Ectodermal cell (in vitro differentiated cells): ENCODE results near the gene PHLDB3. TPM values are rescaled to one million over a fixed set of nuclear protein-coding genes. Genes with fewer than 3 reads are reported as not detected.
A peak's percentile ranks its signal among the peaks of the same experiment; 100 is the strongest.
"Not testable (repeated sequence)": the region's sequence is repeated elsewhere in the genome, so short reads cannot be mapped to it uniquely, and the experiment has no call there.

Experiments
- H3K27ac ChIP-seq: 2 replicates; pipeline ENCODE4 v1.7.0; 2013; ENCODE audit warnings: mild to moderate bottlenecking, low read depth, low read length; ENCODE audit not compliant: insufficient read depth, poor library complexity, severe bottlenecking
- H3K27me3 ChIP-seq: 2 replicates; pipeline ENCODE4 v1.7.0; 2013; ENCODE audit warnings: mild to moderate bottlenecking, low read length; ENCODE audit not compliant: insufficient read depth, control insufficient read depth, poor library complexity, severe bottlenecking
- H3K36me3 ChIP-seq: one replicate; pipeline ENCODE4 v1.7.0; 2013; ENCODE audit warnings: low read length; ENCODE audit not compliant: control insufficient read depth, insufficient read depth
- H3K4me1 ChIP-seq: one replicate; pipeline ENCODE4 v1.7.0; 2013; ENCODE audit warnings: low read length; ENCODE audit not compliant: control insufficient read depth, insufficient read depth
- H3K4me3 ChIP-seq: 2 replicates; pipeline ENCODE4 v1.7.0; 2013; ENCODE audit warnings: low read depth, low read length, control low read depth; ENCODE audit not compliant: insufficient read depth
- H3K9me3 ChIP-seq: 2 replicates; pipeline ENCODE4 v1.7.0; 2013; ENCODE audit warnings: mild to moderate bottlenecking, low read length, moderate library complexity; ENCODE audit not compliant: control insufficient read depth
- WGBS, 2 experiments: methylation state at CpG; one replicate each; pipeline ENCODE4 v1.1.7; 2013; ENCODE audit warnings: missing lambda C conversion rate in 2 of 2; 5-methylcytosine and 5-hydroxymethylcytosine counted together
- polyA plus RNA-seq, 4 experiments: library from polyadenylated mRNA; stranded (reverse); fragments of 50-300 nt; gene quantifications; one replicate each; pipeline ENCODE4 v1.2.3, GENCODE V29; 2013

The PHLDB3 gene
- 10.0 TPM for polyA plus RNA-seq (2013, experiment 1 of 4)
- 9.2 TPM for polyA plus RNA-seq (2013, experiment 2 of 4)
- 10.6 TPM for polyA plus RNA-seq (2013, experiment 3 of 4)
- polyA plus RNA-seq (2013, experiment 4 of 4) = 7.9 TPM

DNA sequence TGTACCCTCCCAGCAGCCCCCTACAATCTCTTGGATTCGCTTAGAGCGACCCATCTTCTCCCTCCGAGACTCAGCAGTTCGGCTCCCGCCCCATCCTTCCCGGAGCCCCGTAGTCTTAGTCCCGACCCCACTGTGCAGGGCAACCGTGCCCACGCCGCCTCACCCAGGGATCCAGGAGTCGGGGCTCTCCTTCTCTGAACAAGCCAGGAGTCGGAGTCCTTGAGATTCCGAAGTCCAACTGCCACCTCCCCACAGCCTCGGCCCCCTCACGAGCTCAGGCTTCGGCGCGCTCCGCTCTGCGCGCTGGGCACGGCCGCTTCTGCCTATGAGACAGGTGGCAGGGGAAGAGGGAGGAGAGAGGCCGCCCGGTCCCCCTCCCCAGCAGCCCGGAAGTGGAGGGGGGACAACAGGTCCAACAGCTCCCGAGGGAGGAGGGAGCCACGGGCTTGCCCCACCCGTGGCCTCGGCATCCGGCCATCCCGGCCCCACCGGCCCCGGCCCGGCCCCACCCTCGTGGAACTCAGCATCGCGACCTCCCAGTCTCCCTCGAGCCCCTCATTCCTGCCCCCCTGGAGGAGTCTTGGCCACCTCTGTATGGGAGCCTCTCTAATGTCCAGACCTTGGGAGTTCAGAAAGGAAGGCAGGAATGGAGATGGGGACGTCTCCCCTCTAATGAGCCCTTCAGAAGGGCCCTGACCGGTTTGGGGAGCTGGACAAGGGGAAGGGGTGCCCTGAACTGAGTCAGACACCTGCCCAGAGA, at the start of gene PHLDB3:
PHLDB3 (minus strand) TSS at position 321 of the 760 bp plus-strand sequence. CDS start 628 bp downstream, outside the sequence.
- H3K4me3 ChIP-seq = peak within 1 kb of the TSS; percentile 69
- WGBS, 2 experiments = 4 to 5% methylated on average over 41 to 42 of the region's 42 CpGs
- H3K36me3 ChIP-seq = peaks cover 6% of the 10 kb centered on the region
- H3K4me1 ChIP-seq = no peaks in the 10 kb centered on the region
- H3K27ac ChIP-seq = no peak within 1 kb of the TSS
- H3K9me3 ChIP-seq = no peaks in the 10 kb centered on the region
- no peaks in the 10 kb centered on the region for H3K27me3 ChIP-seq

DNA sequence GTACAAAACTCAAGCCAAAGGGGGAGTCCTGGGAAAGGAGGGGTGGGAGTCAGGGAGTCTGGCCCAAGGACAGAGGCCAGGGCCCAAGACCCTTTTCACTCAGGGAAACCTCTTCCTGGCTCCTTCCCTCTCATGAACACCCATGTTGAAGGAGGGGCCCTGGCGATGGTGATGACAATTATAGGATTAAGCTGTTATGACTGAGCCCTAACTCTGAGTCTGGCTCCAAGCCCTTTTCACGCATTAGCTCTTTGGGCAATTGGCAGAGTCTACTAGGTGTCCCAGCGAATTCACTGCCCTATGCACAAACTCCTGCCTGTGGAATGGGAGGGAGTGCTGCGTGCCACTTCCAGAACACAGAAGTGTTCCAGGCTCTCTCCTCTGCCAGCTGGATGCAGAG, 49.1 kb upstream of the PHLDB3 start:
- Histone ChIP-seq H3K27me3 (no peaks in the 10 kb centered on the region), H3K36me3 (peaks cover 45% of the 10 kb centered on the region), H3K9me3 (no peaks in the 10 kb centered on the region), H3K4me3 (no peak overlapping the region), H3K27ac (no peak overlapping the region), H3K4me1 (no peaks in the 10 kb centered on the region)
- 97% methylated on average over 4 of the region's 4 CpGs for WGBS, 2 experiments

GRCh38 chr19:43552616-43553015, 48.1 kb upstream of the PHLDB3 start:
- Histone ChIP-seq H3K9me3 (no peaks in the 10 kb centered on the region), H3K4me3 (no peak overlapping the region), H3K27me3 (no peaks in the 10 kb centered on the region), H3K36me3 (peaks cover 46% of the 10 kb centered on the region), H3K27ac (no peak overlapping the region), H3K4me1 (no peaks in the 10 kb centered on the region)
- WGBS, 2 experiments = 79 to 87% methylated on average over 3 of the region's 3 CpGs

- no peak overlapping the region for H3K27ac ChIP-seq
- no peak overlapping the region for H3K4me3 ChIP-seq
- H3K27me3 ChIP-seq = no peaks in the 10 kb centered on the region
- H3K4me1 ChIP-seq = no peaks in the 10 kb centered on the region
- peaks cover 48% of the 10 kb centered on the region for H3K36me3 ChIP-seq
- H3K9me3 ChIP-seq = no peaks in the 10 kb centered on the region
- 77 to 78% methylated on average over 3 of the region's 3 CpGs for WGBS, 2 experiments
Measured at GRCh38 chr19:43552198-43552450, 47.6 kb upstream of the PHLDB3 start.

DNA sequence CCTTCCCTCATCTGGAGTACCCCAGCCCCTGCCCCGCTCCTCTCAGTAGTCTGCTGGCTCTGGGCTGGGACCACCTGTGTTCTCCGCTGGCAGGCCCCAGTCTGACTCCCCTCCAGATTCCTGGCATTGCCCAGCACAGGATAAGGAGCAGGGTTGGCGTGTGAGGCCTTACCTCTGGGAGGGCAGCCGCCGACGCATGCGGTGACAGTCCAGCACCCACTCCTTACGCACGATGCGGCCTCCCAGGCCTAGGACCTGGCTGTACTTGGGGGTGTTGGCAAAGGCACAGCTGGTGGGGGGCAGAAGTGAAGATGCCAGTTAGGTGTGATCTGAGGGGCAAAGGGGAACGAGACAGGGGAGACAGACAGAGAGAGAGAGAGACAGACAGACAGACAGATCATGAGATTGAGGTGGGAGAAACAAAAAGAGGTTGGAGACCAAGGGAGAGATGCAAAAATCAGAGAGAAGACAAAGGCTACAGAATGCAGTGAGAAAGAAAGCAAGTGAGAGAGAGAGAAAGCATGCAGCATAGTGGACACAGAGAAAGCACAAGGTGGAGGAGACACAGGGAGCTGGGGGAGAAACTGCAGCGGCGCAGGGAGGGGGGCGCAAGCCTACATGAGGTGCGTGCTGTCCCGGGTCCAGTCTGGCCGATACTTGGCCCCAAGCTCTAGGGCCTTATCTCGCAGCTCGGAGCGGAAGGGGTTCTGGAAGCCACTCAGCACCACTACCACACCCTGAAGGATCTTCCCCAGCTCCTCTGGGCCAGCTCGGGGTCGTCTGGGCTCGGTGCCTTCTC, 47.1 kb upstream of the PHLDB3 start:
- no peak overlapping the region for H3K27ac ChIP-seq
- H3K9me3 ChIP-seq = no peaks in the 10 kb centered on the region
- 91 to 92% methylated on average over 23 of the region's 23 CpGs for WGBS, 2 experiments
- H3K4me3 ChIP-seq = no peak overlapping the region
- H3K27me3 ChIP-seq = no peaks in the 10 kb centered on the region
- no peaks in the 10 kb centered on the region for H3K4me1 ChIP-seq
- H3K36me3 ChIP-seq = peaks cover 51% of the 10 kb centered on the region

DNA sequence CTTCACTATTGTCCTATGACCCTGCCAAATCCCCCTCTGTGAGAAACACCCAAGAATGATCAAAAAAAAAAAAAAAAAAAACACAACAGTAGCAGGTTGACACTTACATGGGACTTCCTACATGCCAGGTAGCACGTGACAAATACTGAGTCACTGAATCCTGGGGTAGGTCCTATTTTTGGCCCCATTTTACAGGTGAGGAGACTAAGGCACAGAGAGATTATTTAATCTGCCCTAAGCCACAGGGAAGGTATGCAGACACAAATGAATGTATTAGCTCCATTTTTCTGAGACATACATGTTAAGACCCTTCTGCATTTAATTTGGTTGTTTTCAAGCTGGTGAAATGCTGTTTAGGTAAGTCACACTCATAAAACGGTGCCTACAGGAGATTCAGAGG, 44.2 kb upstream of the PHLDB3 start:
- H3K36me3 ChIP-seq = peaks cover 48% of the 10 kb centered on the region
- H3K27me3 ChIP-seq = no peaks in the 10 kb centered on the region
- no peak overlapping the region for H3K4me3 ChIP-seq
- H3K9me3 ChIP-seq = no peaks in the 10 kb centered on the region
- no peaks in the 10 kb centered on the region for H3K4me1 ChIP-seq
- 98% methylated on average over 2 of the region's 2 CpGs for WGBS, 2 experiments
- no peak overlapping the region for H3K27ac ChIP-seq

DNA sequence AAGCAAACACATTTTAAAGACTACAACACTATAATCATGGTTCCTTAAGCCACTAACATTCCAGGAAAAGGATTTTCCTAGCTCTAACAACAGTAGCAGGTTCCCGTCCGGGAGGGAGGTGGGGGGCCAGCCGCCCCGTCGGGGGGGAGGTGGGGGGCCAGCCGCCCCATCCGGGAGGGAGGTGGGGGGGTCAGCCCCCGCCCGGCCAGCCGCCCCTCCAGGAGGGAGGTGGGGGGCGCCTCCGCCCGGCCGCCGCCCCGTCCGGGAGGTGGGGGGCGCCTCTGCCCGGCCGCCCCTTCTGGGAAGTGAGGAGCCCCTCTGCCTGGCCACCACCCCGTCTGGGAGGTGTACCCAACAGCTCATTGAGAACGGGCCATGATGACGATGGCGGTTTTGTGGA, 43.4 kb upstream of the PHLDB3 start:
- H3K36me3 ChIP-seq = peaks cover 55% of the 10 kb centered on the region
- not testable (repeated sequence) for H3K4me1 ChIP-seq, H3K27ac ChIP-seq, H3K9me3 ChIP-seq, H3K27me3 ChIP-seq, H3K4me3 ChIP-seq
- 90 to 99% methylated on average over 2 to 15 of the region's 24 CpGs for WGBS, 2 experiments

DNA sequence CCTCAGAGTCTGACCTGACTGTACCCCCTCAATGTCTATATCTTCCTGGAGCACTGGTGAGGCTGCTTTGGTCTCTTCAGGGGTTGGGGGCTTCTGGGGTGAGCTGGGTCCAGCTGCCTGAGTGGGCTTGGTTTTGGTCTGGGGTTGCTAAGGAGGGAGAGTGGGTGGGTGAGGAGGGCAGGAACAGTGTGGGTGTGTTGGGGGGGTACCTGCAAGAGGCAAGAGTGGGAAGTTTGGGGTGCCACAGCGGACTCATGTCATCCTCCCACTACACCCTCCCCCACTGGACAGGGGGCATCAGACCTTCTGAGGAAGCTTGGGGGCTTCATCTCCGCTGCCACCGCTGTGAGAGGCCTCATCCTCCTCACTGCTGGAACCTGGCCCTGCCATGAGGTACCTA, 42.0 kb upstream of the PHLDB3 start:
- no peaks in the 10 kb centered on the region for H3K27me3 ChIP-seq
- H3K36me3 ChIP-seq = peaks cover 50% of the 10 kb centered on the region
- no peak overlapping the region for H3K4me3 ChIP-seq
- H3K9me3 ChIP-seq = no peaks in the 10 kb centered on the region
- no peaks in the 10 kb centered on the region for H3K4me1 ChIP-seq
- H3K27ac ChIP-seq = no peak overlapping the region
- 90 to 94% methylated on average over 3 of the region's 3 CpGs for WGBS, 2 experiments

- WGBS, 2 experiments = 83 to 91% methylated on average over 2 of the region's 2 CpGs
- H3K9me3 ChIP-seq = no peaks in the 10 kb centered on the region
- peaks cover 45% of the 10 kb centered on the region for H3K36me3 ChIP-seq
Measured at GRCh38 chr19:43545981-43546380, 41.4 kb upstream of the PHLDB3 start.

GRCh38 chr19:43545276-43545675, 40.7 kb upstream of the PHLDB3 start:
- WGBS, 2 experiments = 91 to 93% methylated on average over 5 of the region's 5 CpGs
- Histone ChIP-seq H3K4me1 (no peaks in the 10 kb centered on the region), H3K36me3 (peaks cover 48% of the 10 kb centered on the region), H3K27me3 (no peaks in the 10 kb centered on the region), H3K27ac (no peak overlapping the region), H3K9me3 (no peaks in the 10 kb centered on the region), H3K4me3 (no peak overlapping the region)

More at GRCh38 chr19:43545981-43546380, 41.4 kb upstream of the PHLDB3 start:
- H3K27me3 ChIP-seq = no peaks in the 10 kb centered on the region
- H3K4me3 ChIP-seq = no peak overlapping the region
- H3K4me1 ChIP-seq = no peaks in the 10 kb centered on the region
- no peak overlapping the region for H3K27ac ChIP-seq
